ACHN (cell line): Measurements from ENCODE around the gene KRT76.

Source experiments
- DNase-seq: peaks from one replicate; pipeline ENCODE4 v3.0.0-alpha.2; 2015
- in situ Hi-C: cut with HindIII; loops from 2 replicates; pipeline ENCODE4 v1.10.0; 2017; ENCODE audit warnings: low sequenced_read_pairs, low pct_ligation_motif_present, low pct_unique_long_range_greater_than_20kb

The KRT76 gene

DNA sequence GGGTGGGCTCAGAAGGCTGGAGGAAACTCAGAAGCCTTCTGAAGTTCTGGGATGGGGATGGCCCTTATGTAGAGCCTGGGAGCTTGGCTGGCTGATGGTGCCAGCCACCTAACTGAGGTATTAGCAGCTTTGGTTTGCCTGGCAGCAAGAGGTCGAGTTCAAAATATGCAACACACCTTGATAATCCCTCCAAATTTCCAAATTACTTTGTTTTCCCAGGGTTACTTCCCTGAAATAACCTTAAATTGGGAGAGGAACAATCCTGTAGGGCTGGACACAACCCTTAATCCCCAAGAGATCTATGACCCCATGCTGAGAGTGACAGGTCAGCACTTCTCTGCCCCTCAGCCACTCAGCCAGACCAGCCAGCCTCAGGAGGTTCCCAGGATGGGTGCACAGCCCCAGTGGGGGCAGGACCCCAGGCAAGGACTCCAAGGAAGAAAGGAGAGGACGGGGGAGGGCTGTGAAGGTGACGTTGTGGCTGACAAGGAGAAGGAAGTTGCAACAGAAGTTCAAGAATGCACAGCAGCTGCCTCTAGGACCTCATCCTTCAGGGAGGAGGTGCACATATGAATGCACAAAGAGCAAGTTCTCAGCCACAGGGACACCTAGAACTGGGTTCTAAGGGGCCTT is 55.2 kb downstream of the KRT76 start:
- in situ Hi-C loops = no loop called here
- DNase-seq = no peak

DNA sequence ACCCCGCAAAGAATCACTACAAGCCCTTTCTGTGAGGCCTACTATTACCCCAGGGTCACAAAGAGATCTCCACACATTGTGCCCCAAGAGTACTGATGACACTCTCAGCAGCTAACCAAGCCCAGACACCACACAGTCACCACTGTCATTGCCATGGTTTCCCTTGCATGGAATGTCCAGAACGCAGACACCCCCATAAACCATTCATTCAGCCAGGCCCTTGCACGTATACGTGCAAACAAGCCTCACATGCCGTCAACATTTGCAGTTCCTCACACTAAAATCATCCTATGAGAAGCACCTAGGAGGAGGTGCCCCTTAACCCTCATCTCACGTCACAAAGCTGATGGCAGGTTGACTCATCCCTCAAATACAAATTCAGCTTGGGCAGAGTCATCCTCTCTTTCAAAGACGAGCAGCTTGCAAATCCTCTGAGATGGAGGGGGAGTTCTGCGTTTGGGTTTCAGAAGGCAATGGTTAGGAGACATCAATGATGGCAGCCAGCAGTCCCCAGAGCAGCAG is 56.7 kb downstream of the KRT76 start:
- in situ Hi-C loops = no loop called here
- no peak for DNase-seq
